GM12892 (cell line): ENCODE results near the gene GREM2.

Experiments used
- DNase-seq: peaks from one replicate; pipeline ENCODE4 v3.0.0; 2011; ENCODE audit not compliant: insufficient read length
- FAIRE-seq: peaks from 2 replicates; lab custom pipeline; 2011; peaks lifted over from hg19 to GRCh38; lab: Jason Lieb, UNC
- POLR2A ChIP-seq: IDR thresholded peaks from 2 replicates; pipeline ENCODE4 v1.6.1; 2011; ENCODE audit warnings: low read depth, low read length, control low read depth
- POLR2AphosphoS5 ChIP-seq: IDR thresholded peaks from 2 replicates; pipeline ENCODE4 v1.6.1; 2011; ENCODE audit warnings: low read depth, low read length, control low read depth
- TAF1 ChIP-seq: IDR thresholded peaks from 2 replicates; pipeline ENCODE4 v1.6.1; 2011; ENCODE audit warnings: low read depth, mild to moderate bottlenecking, control low read depth, low read length, borderline replicate concordance

Gene GREM2

DNA sequence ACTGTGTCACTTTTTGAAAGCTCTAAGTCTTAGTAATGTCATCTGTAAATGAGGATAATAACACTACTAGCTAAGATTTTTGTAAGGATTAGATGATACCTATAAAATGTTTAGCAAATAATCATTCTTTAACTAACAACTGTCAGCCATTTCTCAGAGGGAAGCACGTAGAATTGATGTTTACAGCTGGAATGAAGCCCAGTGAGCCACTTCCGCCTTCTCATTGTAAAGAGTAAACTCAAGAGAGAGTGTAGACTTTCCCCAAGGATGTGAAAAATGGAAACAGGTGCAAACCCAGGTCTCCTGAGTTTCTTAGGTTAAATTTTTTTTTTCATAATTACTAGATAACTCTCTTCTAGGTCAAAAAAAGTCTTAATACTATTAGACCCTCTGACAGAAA is 4.9 kb downstream of the GREM2 start:
- no peak for FAIRE-seq
- DNase-seq, result no peak
- no peak for TF ChIP-seq TAF1
- TF ChIP-seq POLR2AphosphoS5, result no peak
- no peak for TF ChIP-seq POLR2A

DNA sequence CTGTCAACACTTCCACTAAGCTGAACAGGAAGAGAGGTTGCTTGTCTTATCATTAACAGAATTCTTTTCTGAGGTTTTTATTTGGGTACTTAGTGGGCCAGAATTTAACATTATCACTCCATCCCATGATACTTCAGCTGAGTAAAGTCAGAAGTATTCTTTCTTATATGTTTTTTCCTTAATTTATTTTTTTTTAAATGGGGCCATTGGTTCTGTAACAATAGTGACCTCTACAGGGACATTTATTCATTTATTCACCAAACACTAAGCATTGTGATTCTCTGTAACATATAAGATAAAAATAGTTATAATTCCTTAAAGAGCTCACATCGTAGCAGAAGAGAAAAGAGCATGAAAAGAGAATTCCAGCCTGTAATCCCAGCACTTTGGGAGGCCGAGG is 9.8 kb downstream of the GREM2 start:
- no peak for FAIRE-seq
- TF ChIP-seq POLR2A (no peak), TAF1 (no peak), POLR2AphosphoS5 (no peak)
- DNase-seq, result no peak

DNA sequence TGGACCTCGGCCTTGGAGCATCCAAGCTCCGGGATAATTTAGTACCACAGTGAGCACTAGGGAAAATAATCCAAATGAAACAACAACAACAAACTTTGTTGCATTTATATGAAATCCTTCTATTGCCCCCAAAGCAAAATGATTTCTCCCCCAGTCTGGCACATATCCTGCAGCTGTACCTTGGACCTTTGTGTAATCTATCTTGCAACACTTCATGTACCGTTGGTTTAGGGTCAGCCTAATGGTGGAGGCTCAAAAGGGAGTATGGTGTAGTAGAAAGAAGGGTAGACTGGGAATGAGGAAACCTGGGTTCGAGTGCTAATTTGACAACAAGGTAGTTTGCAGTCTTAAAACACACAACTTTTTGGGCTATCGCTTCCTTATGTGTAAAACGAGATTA is 12.1 kb downstream of the GREM2 start:
- TF ChIP-seq POLR2A (no peak), TAF1 (no peak), POLR2AphosphoS5 (no peak)
- FAIRE-seq (no peak), DNase-seq (no peak)

DNA sequence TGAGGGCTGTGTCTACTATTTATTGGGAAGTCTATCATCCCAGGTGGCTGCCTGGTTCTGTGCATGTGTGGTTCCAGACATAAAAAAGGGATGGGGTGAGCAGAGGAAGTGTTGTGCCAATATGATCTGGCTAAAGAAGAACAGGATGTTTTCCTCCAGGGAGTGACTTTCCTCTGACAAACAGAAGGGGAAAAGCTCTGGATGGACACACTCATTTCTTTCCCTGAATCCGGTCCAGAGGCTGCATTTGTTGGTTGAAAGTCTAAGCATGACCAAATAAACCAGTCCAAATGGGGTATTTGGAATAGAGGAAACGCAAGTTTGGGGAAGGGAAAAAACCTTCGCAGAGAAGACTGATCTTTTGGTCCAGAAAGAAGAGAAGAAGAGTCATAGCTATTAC is 12.7 kb downstream of the GREM2 start:
- TF ChIP-seq TAF1 (no peak), POLR2AphosphoS5 (no peak), POLR2A (no peak)
- no peak for DNase-seq
- FAIRE-seq, result no peak

DNA sequence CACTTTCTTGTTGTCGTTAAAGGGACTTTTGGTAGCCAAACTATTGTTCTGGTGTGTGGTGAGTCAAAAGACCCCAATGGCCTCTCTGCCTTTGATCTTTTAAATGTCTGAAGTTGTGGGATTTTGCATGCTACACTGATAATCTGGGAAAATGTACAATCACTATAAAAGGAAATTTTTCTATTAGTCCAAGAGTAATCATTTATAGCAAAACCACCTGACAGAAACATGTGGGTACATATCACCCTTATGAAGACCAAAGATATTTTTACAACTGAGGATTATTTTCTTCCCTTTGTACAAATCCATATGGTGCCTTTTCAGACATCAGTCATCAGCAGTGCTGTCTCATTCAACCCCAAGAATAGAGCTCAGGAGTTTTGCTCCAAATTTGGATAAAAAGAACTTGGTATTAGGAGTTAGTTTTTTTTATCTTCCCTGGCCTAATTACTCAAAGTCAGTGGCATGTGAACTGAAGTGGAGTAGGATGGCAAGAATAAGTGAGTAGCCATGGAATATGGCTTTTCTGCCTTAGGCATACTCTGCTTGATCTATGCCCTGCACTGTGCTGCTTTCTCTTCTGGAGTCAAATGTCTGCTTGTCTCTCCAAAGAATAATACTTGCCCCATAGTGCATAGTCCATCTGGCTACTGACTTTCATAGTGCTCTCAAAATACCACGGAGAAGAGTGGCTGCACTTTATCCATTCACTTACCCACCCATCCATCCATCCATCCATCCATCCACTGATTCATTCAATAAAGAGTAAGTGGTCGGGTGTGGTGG is 13.5 kb downstream of the GREM2 start:
- FAIRE-seq, result no peak
- DNase-seq, result no peak
- TF ChIP-seq POLR2A, result no peak
- TF ChIP-seq POLR2AphosphoS5, result no peak
- TF ChIP-seq TAF1, result no peak

DNA sequence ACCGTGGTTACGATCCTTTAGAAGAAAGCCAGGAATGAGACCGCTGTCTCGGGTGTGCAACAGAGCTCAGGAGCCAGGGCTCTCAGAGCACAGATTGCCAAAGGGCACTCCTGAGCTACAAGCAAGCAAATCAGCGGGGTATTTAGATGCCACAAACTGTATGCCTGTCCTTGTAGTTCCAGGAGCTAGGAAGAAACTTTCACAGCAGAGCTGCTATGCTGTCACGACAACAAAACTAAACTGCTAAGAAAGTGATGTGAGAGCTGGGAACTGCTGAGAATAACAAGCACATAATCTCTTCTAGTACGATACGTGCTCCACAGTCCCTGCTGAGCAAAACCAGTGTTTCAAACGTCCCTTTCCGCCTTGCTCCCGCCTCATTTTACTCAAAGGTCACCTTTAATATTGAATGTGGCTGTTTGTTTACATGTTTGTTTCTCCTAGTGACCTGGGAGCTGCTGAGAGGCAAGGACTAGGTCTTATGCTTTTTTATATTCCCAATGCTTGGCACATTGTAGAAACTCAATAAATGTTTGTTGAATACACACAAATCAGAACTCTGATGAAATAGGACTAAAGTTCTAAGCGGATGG is 14.7 kb downstream of the GREM2 start:
- TF ChIP-seq TAF1 (no peak), POLR2AphosphoS5 (no peak), POLR2A (no peak)
- DNase-seq (no peak), FAIRE-seq (no peak)

DNA sequence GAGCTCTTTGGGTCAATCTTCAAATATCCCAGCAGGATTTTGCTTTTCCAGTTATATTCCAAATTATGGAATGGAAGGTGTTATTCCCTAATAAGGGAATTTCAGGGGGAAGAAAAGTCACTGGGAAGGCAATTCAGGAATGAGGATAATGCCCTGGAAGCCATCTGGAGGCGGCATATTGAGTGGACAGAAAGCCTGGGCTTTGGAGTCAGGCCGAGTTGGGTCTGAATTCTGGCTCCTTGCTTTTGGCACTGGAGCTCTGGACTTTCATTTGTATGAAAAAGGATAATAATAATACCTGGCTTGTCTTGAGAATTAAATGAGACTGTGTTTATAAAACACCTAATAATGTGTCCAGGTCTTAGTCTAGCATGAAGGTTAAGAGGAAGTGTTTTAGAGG is 16.5 kb downstream of the GREM2 start:
- TF ChIP-seq TAF1 (no peak), POLR2AphosphoS5 (no peak), POLR2A (no peak)
- DNase-seq (no peak), FAIRE-seq (no peak)

DNA sequence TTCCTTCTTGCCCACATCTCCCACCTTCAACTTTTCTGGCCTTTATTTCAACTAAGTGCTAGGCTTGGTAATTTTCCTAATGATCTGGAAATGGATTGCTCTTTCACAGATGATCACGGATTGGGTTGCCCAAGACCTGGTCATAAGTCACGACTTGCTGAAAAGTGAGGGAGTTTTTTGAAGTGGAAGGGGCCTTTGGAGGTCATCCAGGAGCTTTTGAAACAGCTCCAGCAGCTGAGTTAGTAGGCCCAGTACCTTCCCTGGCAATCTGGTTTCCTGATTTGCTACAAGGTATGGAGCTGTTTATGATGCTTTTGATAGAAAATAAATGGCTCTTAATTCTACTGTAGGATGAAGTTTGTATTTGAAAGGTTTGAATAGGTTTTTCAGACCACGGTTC is 20.4 kb downstream of the GREM2 start:
- TF ChIP-seq POLR2A (no peak), POLR2AphosphoS5 (no peak), TAF1 (no peak)
- no peak for DNase-seq
- FAIRE-seq, result no peak

DNA sequence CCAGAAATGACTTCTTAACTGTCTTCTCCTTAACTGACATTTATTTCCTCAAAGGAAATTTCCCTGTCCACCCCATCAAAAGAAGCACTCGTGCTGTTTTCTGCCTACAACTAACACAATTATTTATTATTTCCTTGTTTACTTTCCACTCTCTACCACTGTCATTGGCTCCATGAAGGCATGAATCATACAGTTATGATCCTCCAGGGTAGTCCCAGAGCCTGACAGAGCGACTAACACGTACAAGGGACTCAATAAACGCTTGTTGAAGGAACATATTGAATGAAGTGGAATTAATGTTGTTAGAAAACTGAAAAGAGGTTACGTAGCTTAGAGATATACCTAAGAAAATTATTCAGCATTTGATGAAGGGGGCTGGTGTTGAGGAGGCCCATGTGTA is 20.9 kb downstream of the GREM2 start:
- TF ChIP-seq POLR2A (no peak), POLR2AphosphoS5 (no peak), TAF1 (no peak)
- DNase-seq, result no peak
- FAIRE-seq, result no peak

DNA sequence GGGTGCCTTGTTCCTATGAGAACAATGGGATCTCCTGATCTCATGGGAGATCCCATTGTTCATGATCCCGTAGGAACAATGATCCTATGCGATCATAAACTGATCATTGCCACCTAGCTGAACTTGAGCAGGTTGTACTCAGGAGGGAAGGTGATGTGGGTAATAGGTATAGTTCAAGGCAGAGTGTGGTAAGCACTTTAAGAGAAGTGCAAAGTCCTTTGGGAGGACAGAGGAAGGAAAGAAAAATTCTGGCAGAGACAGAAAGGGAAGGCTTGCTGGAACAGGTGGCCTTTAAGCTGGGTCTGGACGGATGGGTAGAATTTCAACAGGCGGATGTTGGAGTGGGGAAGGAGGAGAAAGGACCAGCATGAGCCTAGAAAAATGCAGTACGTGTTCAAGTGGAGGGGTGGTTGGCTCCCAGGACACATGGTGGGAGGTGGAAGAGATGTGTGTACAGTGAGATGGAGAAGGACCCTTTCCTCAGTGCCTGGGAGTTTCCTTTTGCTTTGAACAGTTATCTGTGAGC is 22.3 kb downstream of the GREM2 start:
- FAIRE-seq (no peak), DNase-seq (no peak)
- TF ChIP-seq POLR2AphosphoS5, result no peak
- no peak for TF ChIP-seq TAF1
- no peak for TF ChIP-seq POLR2A

DNA sequence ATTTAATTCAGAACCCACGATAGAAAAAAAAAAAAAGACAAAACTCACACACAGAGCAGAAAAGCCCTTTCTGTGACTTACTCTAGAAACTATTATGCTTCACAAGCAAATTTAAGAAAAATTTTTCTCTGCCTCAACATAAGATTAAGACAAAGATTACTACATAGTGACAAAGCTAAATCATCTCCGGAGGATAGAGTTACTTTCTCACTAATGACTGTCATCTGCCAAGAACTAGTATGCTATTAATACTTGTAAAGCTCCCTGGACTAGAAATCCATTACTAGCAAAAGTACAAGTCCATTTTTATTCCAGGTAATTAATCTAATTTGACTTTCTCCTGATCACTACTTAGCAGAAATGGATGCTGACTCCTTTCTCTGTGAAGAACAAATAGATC is 25.9 kb downstream of the GREM2 start:
- FAIRE-seq (no peak), DNase-seq (no peak)
- no peak for TF ChIP-seq POLR2AphosphoS5
- TF ChIP-seq POLR2A, result no peak
- no peak for TF ChIP-seq TAF1

DNA sequence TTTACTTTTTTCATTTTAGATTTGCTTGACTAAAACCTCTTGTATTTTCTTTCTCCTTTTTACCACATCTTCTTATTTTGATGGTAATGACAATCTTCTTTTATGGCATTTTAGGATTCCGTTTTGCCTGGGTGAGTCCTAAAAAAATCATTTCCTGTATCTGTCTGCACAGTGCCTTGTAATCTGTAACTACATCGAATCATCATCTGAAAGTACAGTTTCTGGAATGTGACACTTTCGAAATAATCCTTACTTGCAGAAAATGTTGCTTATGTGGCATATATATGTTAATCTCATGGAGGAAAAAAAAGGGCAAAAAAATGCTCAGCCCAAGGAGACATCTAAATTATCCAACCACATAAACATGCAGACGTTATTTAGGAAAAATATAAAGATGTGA is 29.0 kb downstream of the GREM2 start:
- FAIRE-seq, result no peak
- TF ChIP-seq POLR2AphosphoS5 (no peak), TAF1 (no peak), POLR2A (no peak)
- no peak for DNase-seq
